ENCODE measurements around the gene TGFB1. TPM values are rescaled to one million over a fixed set of nuclear protein-coding genes. Genes with fewer than 3 reads are reported as not detected.
A peak's percentile ranks its signal among the peaks of the same experiment; 100 is the strongest.

Gene TGFB1
- total and polyA plus RNA-seq, 2 of the 13 experiments (the other 11 are each of a cell fraction or from before 2014, with no cell fraction given): 4.1 to 5.4 TPM

GRCh38 chr19:41323430-41324125 lies 30.1 kb downstream of the TGFB1 start (continued):
- TF ChIP-seq HMG20A (CRISPR knock-in tag; IDR thresholded peaks at IDR 0.05; ENCODE audit: borderline replicate concordance): 0 out of 2 replicates have a peak, but pooled peaks have one; percentile 19
- TF ChIP-seq SNRNP70 (IDR thresholded peaks at IDR 0.05; ENCODE audit: low read depth, low read length): no peak
- TF ChIP-seq ZNF432 (CRISPR knock-in tag; IDR thresholded peaks at IDR 0.05; ENCODE audit: borderline replicate concordance): no peak
- TF ChIP-seq HCFC1 (IDR thresholded peaks at IDR 0.05; ENCODE audit: low read depth, low read length): no peak
- peak; percentile 45; the same call in 1 of the 2 replicates for TF ChIP-seq ARNT2 (CRISPR knock-in tag; IDR thresholded peaks at IDR 0.05; ENCODE audit: low read depth)
- TF ChIP-seq TOPORS (CRISPR knock-in tag; IDR thresholded peaks at IDR 0.05): no peak
- no peak for TF ChIP-seq ZNF230 (CRISPR knock-in tag; IDR thresholded peaks at IDR 0.05)
- TF ChIP-seq ZNF850 (CRISPR knock-in tag; conservative IDR thresholded peaks at IDR 0.05): no peak
- no peak for TF ChIP-seq SIN3A (IDR thresholded peaks at IDR 0.05; ENCODE audit: borderline replicate concordance, low read depth, low read length)
- TF ChIP-seq ZFP91 (CRISPR knock-in tag; IDR thresholded peaks at IDR 0.05; ENCODE audit: borderline replicate concordance): peak; percentile 41; the same call in 1 of the 2 replicates
- TF ChIP-seq ZNF691 (CRISPR knock-in tag; IDR thresholded peaks at IDR 0.05; ENCODE audit: borderline replicate concordance, low read depth): no peak
- TF ChIP-seq E2F2 (CRISPR knock-in tag; IDR thresholded peaks at IDR 0.05; ENCODE audit: borderline replicate concordance): no peak
- no peak for TF ChIP-seq SALL2 (CRISPR knock-in tag; IDR thresholded peaks at IDR 0.05)
- no peak for TF ChIP-seq ZNF547 (CRISPR knock-in tag; IDR thresholded peaks at IDR 0.05)
- no peak for TF ChIP-seq JDP2 (CRISPR knock-in tag; IDR thresholded peaks at IDR 0.05; ENCODE audit: borderline replicate concordance)
- no peak for TF ChIP-seq ZNF282 (IDR thresholded peaks at IDR 0.05; ENCODE audit: partially characterized antibody)
- TF ChIP-seq ZNF615 (CRISPR knock-in tag; IDR thresholded peaks at IDR 0.05; ENCODE audit: borderline replicate concordance): no peak
- no peak for TF ChIP-seq TRIM22 (IDR thresholded peaks at IDR 0.05)
- TF ChIP-seq SRF (IDR thresholded peaks at IDR 0.05; ENCODE audit: low read depth, low read length): no peak
- TF ChIP-seq CC2D1A (CRISPR knock-in tag; IDR thresholded peaks at IDR 0.05): no peak
- 0 out of 2 replicates have a peak, but pooled peaks have one; percentile 12 for TF ChIP-seq ZNF501 (CRISPR knock-in tag; IDR thresholded peaks at IDR 0.05)
- no peak for TF ChIP-seq EEA1 (CRISPR knock-in tag; IDR thresholded peaks at IDR 0.05; ENCODE audit: borderline replicate concordance)
- TF ChIP-seq ZNF704 (CRISPR knock-in tag; IDR thresholded peaks at IDR 0.05; ENCODE audit: borderline replicate concordance): no peak
- no peak for TF ChIP-seq HOXA7 (CRISPR knock-in tag; IDR thresholded peaks at IDR 0.05)
- no peak for TF ChIP-seq ZIK1 (CRISPR knock-in tag; IDR thresholded peaks at IDR 0.05; ENCODE audit: borderline replicate concordance, low read depth)

All from HepG2 (cell line).